ENCODE results near the gene FRMD4A. TPM values are rescaled to one million over a fixed set of nuclear protein-coding genes. Genes with fewer than 3 reads are reported as not detected.
A peak's percentile ranks its signal among the peaks of the same experiment; 100 is the strongest.
"Not testable (repeated sequence)": the region's sequence is repeated elsewhere in the genome, so short reads cannot be mapped to it uniquely, and the experiment has no call there.

FRMD4A gene
- total and polyA plus RNA-seq, 5 donors from 2014 or later, result 0.34 to 2.4 (median 0.54) TPM

GRCh38 chr10:14052931-14053330 lies 277.8 kb downstream of the FRMD4A start:
- peaks cover 3% of the 10 kb centered on the region for H3K36me3 Mint-ChIP-seq
- H3K27me3 ChIP-seq (ENCODE audit: control insufficient read depth, insufficient read depth, low read length), result no peaks in the 10 kb centered on the region
- H3K27ac ChIP-seq (ENCODE audit: insufficient read depth, low read length, poor library complexity, severe bottlenecking), result no peak overlapping the region
- DNase-seq (no peak), ATAC-seq (ENCODE audit: low read depth in 2 of 2) (no peak)
- no peaks in the 10 kb centered on the region for H3K36me3 ChIP-seq (ENCODE audit: control insufficient read depth, insufficient read depth, low read length)
- H3K4me3 ChIP-seq (ENCODE audit: low read depth, low read length), result no peak overlapping the region
- no peak overlapping the region for H3K27ac Mint-ChIP-seq
- H3K9me3 ChIP-seq (ENCODE audit: control insufficient read depth in 2 of 2, low read length in 2 of 2), result no peaks in the 10 kb centered on the region
- H3K27me3 Mint-ChIP-seq, result peaks cover 9% of the 10 kb centered on the region
- peaks cover 0 to 15% (median 3%) of the 10 kb centered on the region in 7 donors for H3K9me3 Mint-ChIP-seq
- no peaks in the 10 kb centered on the region for H3K4me1 ChIP-seq (ENCODE audit: control insufficient read depth, insufficient read depth, low read length, poor library complexity, severe bottlenecking)
- H3K4me1 Mint-ChIP-seq, result no peaks in the 10 kb centered on the region
- no peak overlapping the region for H3K4me3 Mint-ChIP-seq

- no peak for ATAC-seq (ENCODE audit: low read depth in 2 of 2)
These were observed 280.1 kb downstream of the FRMD4A start for GRCh38 chr10:14050598-14050997.

GRCh38 chr10:14048930-14049613 lies 281.7 kb downstream of the FRMD4A start:
- H3K36me3 Mint-ChIP-seq, result no peaks in the 10 kb centered on the region
- H3K27ac Mint-ChIP-seq, result no peak overlapping the region
- ATAC-seq (ENCODE audit: low read depth in 2 of 2) (no peak), DNase-seq (no peak)
- Histone ChIP-seq H3K9me3 (ENCODE audit: control insufficient read depth in 2 of 2, low read length in 2 of 2) (no peaks in the 10 kb centered on the region), H3K36me3 (ENCODE audit: control insufficient read depth, insufficient read depth, low read length) (no peaks in the 10 kb centered on the region), H3K4me1 (ENCODE audit: control insufficient read depth, insufficient read depth, low read length, poor library complexity, severe bottlenecking) (no peaks in the 10 kb centered on the region), H3K27ac (ENCODE audit: insufficient read depth, low read length, poor library complexity, severe bottlenecking) (no peak overlapping the region), H3K4me3 (ENCODE audit: low read depth, low read length) (no peak overlapping the region), H3K27me3 (ENCODE audit: control insufficient read depth, insufficient read depth, low read length) (no peaks in the 10 kb centered on the region)
- H3K4me3 Mint-ChIP-seq, result no peak overlapping the region
- H3K27me3 Mint-ChIP-seq, result peaks cover 5% of the 10 kb centered on the region
- no peaks in the 10 kb centered on the region for H3K4me1 Mint-ChIP-seq
- peaks cover 0 to 6% (median 1%) of the 10 kb centered on the region in 7 donors for H3K9me3 Mint-ChIP-seq

More at GRCh38 chr10:14050598-14050997, 280.1 kb downstream of the FRMD4A start:
- Histone ChIP-seq H3K27ac (ENCODE audit: insufficient read depth, low read length, poor library complexity, severe bottlenecking) (no peak overlapping the region), H3K4me3 (ENCODE audit: low read depth, low read length) (no peak overlapping the region), H3K4me1 (ENCODE audit: control insufficient read depth, insufficient read depth, low read length, poor library complexity, severe bottlenecking) (no peaks in the 10 kb centered on the region), H3K9me3 (ENCODE audit: control insufficient read depth in 2 of 2, low read length in 2 of 2) (no peaks in the 10 kb centered on the region), H3K27me3 (ENCODE audit: control insufficient read depth, insufficient read depth, low read length) (no peaks in the 10 kb centered on the region), H3K36me3 (ENCODE audit: control insufficient read depth, insufficient read depth, low read length) (no peaks in the 10 kb centered on the region)
- no peak overlapping the region for H3K4me3 Mint-ChIP-seq
- peaks cover 0 to 15% (median 2%) of the 10 kb centered on the region in 7 donors for H3K9me3 Mint-ChIP-seq
- H3K4me1 Mint-ChIP-seq, result no peaks in the 10 kb centered on the region
- peaks cover 9% of the 10 kb centered on the region for H3K27me3 Mint-ChIP-seq
- H3K27ac Mint-ChIP-seq, result no peak overlapping the region
- peaks cover 3% of the 10 kb centered on the region for H3K36me3 Mint-ChIP-seq
- DNase-seq, result no peak

GRCh38 chr10:14047431-14047830 lies 283.3 kb downstream of the FRMD4A start:
- H3K9me3 ChIP-seq (ENCODE audit: control insufficient read depth in 2 of 2, low read length in 2 of 2), result no peaks in the 10 kb centered on the region
- no peaks in the 10 kb centered on the region for H3K36me3 Mint-ChIP-seq
- H3K36me3 ChIP-seq (ENCODE audit: control insufficient read depth, insufficient read depth, low read length), result no peaks in the 10 kb centered on the region
- no peaks in the 10 kb centered on the region for H3K4me1 ChIP-seq (ENCODE audit: control insufficient read depth, insufficient read depth, low read length, poor library complexity, severe bottlenecking)
- peaks cover 0 to 7% (median 1%) of the 10 kb centered on the region in 7 donors for H3K9me3 Mint-ChIP-seq
- peaks cover 5% of the 10 kb centered on the region for H3K27me3 Mint-ChIP-seq
- no peaks in the 10 kb centered on the region for H3K4me1 Mint-ChIP-seq
- H3K27ac Mint-ChIP-seq, result no peak overlapping the region
- no peak for DNase-seq
- H3K4me3 Mint-ChIP-seq, result no peak overlapping the region
- no peak for ATAC-seq (ENCODE audit: low read depth in 2 of 2)
- H3K27me3 ChIP-seq (ENCODE audit: control insufficient read depth, insufficient read depth, low read length), result no peaks in the 10 kb centered on the region
- H3K27ac ChIP-seq (ENCODE audit: insufficient read depth, low read length, poor library complexity, severe bottlenecking), result no peak overlapping the region
- no peak overlapping the region for H3K4me3 ChIP-seq (ENCODE audit: low read depth, low read length)

GRCh38 chr10:14042051-14042450 lies 288.7 kb downstream of the FRMD4A start:
- H3K27me3 Mint-ChIP-seq; H3K27me3 ChIP-seq (ENCODE audit: control insufficient read depth, insufficient read depth, low read length); H3K4me1 Mint-ChIP-seq; H3K27ac ChIP-seq (ENCODE audit: insufficient read depth, low read length, poor library complexity, severe bottlenecking); H3K4me1 ChIP-seq (ENCODE audit: control insufficient read depth, insufficient read depth, low read length, poor library complexity, severe bottlenecking); H3K9me3 Mint-ChIP-seq; H3K27ac Mint-ChIP-seq; H3K36me3 ChIP-seq (ENCODE audit: control insufficient read depth, insufficient read depth, low read length); ATAC-seq (ENCODE audit: low read depth in 2 of 2); H3K9me3 ChIP-seq (ENCODE audit: control insufficient read depth in 2 of 2, low read length in 2 of 2); H3K36me3 Mint-ChIP-seq; DNase-seq; H3K4me3 ChIP-seq (ENCODE audit: low read depth, low read length); H3K4me3 Mint-ChIP-seq: not testable (repeated sequence)

GRCh38 chr10:14040787-14041631 lies 289.7 kb downstream of the FRMD4A start:
- Histone ChIP-seq H3K36me3 (ENCODE audit: control insufficient read depth, insufficient read depth, low read length) (no peaks in the 10 kb centered on the region), H3K4me3 (ENCODE audit: low read depth, low read length) (no peak overlapping the region), H3K9me3 (ENCODE audit: control insufficient read depth in 2 of 2, low read length in 2 of 2) (no peaks in the 10 kb centered on the region), H3K27me3 (ENCODE audit: control insufficient read depth, insufficient read depth, low read length) (no peaks in the 10 kb centered on the region), H3K27ac (ENCODE audit: insufficient read depth, low read length, poor library complexity, severe bottlenecking) (no peak overlapping the region), H3K4me1 (ENCODE audit: control insufficient read depth, insufficient read depth, low read length, poor library complexity, severe bottlenecking) (no peaks in the 10 kb centered on the region)
- Mint-ChIP-seq H3K4me1 (peaks cover 0 to 6% (median 0%) of the 10 kb centered on the region in 4 donors), H3K9me3 (peaks cover 0 to 3% (median 0%) of the 10 kb centered on the region in 7 donors), H3K36me3 (no peaks in the 10 kb centered on the region), H3K4me3 (no peak overlapping the region), H3K27me3 (no peaks in the 10 kb centered on the region), H3K27ac (no peak overlapping the region)
- ATAC-seq (ENCODE audit: low read depth in 2 of 2) (no peak), DNase-seq (no peak)

- Mint-ChIP-seq H3K4me3 (no peak overlapping the region), H3K36me3 (no peaks in the 10 kb centered on the region), H3K27ac (peak overlapping the region in 1 of 3 donors; percentile 10), H3K27me3 (no peaks in the 10 kb centered on the region), H3K9me3 (peaks cover 0 to 3% (median 0%) of the 10 kb centered on the region in 7 donors), H3K4me1 (peaks cover 0 to 6% (median 2%) of the 10 kb centered on the region in 4 donors)
- ATAC-seq (ENCODE audit: low read depth in 2 of 2) (no peak), DNase-seq (no peak)
- Histone ChIP-seq H3K27ac (ENCODE audit: insufficient read depth, low read length, poor library complexity, severe bottlenecking) (no peak overlapping the region), H3K4me3 (ENCODE audit: low read depth, low read length) (no peak overlapping the region), H3K9me3 (ENCODE audit: control insufficient read depth in 2 of 2, low read length in 2 of 2) (no peaks in the 10 kb centered on the region), H3K4me1 (ENCODE audit: control insufficient read depth, insufficient read depth, low read length, poor library complexity, severe bottlenecking) (no peaks in the 10 kb centered on the region), H3K36me3 (ENCODE audit: control insufficient read depth, insufficient read depth, low read length) (no peaks in the 10 kb centered on the region), H3K27me3 (ENCODE audit: control insufficient read depth, insufficient read depth, low read length) (no peaks in the 10 kb centered on the region)
These were observed 290.6 kb downstream of the FRMD4A start for GRCh38 chr10:14039968-14040668.
